ENCODE data around the gene ZNF630. TPM values are rescaled to one million over a fixed set of nuclear protein-coding genes. Genes with fewer than 3 reads are reported as not detected.
"Not testable (repeated sequence)": the region's sequence is repeated elsewhere in the genome, so short reads cannot be mapped to it uniquely, and the experiment has no call there.

Gene ZNF630
- total RNA-seq, 1 experiment from 2014 or later, result 1.5 TPM

DNA sequence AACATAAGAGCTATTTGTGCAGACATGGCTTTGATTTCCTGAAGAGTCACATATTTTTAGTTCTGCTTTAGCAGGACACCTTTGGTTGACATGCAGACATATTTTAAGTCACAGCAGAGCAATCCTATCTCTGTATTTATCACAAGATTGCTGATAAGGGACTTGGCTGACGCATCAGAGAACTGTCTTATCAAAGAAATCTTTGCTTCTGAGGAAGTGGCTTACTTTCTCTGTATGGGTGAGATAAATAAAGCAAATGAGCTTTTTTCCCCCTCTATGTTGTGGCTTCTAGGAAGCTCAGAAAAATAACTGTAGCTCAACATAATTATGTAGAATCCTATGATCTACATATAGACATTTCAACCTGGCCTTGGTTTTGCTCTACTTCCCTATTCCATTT lies 51.5 kb downstream of the ZNF630 start:
- not testable (repeated sequence) for H4K5ac ChIP-seq (ENCODE audit: insufficient read length, low read depth, low read length); H3K27ac ChIP-seq (ENCODE audit: insufficient read length, low read depth, low read length); DNase-seq; H3K79me2 ChIP-seq (ENCODE audit: insufficient read depth, low read length); H3K27me3 Mint-ChIP-seq (ENCODE audit: low read depth); H3K27ac Mint-ChIP-seq; H2BK12ac ChIP-seq (ENCODE audit: insufficient read length, low read depth, low read length); H3K14ac ChIP-seq (ENCODE audit: insufficient read depth, low read length); H2BK120ac ChIP-seq (ENCODE audit: low read depth, low read length, poor library complexity, severe bottlenecking); H3K9ac ChIP-seq (ENCODE audit: extremely low read depth, insufficient read length, low read length); H3K23me2 ChIP-seq (ENCODE audit: insufficient read length, low read depth, low read length, poor library complexity, severe bottlenecking); H4K91ac ChIP-seq (ENCODE audit: insufficient read length, low read depth, low read length); H3T11ph ChIP-seq (ENCODE audit: low read length); H2AFZ ChIP-seq (ENCODE audit: low read length); H3K4me1 ChIP-seq (ENCODE audit: insufficient read depth, low read length); H3K23ac ChIP-seq (ENCODE audit: insufficient read length, low read depth, low read length); H3K27me3 ChIP-seq (ENCODE audit: insufficient read depth, low read length); H2BK15ac ChIP-seq (ENCODE audit: low read depth, low read length); H2BK20ac ChIP-seq (ENCODE audit: low read depth, low read length, poor library complexity, severe bottlenecking); H4K20me1 ChIP-seq (ENCODE audit: control insufficient read depth, insufficient read depth, insufficient read length); H3K4me2 ChIP-seq (ENCODE audit: insufficient read depth, insufficient read length, low read length); H3K4ac ChIP-seq (ENCODE audit: low read depth, low read length); H3K4me1 Mint-ChIP-seq; H3K4me3 Mint-ChIP-seq; H2AK5ac ChIP-seq (ENCODE audit: insufficient read length, low read length); H4K8ac ChIP-seq (replicated peaks; ENCODE audit: insufficient read length, low read depth, low read length); H3K36me3 Mint-ChIP-seq (ENCODE audit: insufficient read depth in 1 of 3, low read depth in 3 of 3); H3K9me3 ChIP-seq (ENCODE audit: control insufficient read depth, low read depth, low read length); H3K79me1 ChIP-seq (ENCODE audit: insufficient read depth, low read depth, low read length, poor library complexity, severe bottlenecking); H3K18ac ChIP-seq (ENCODE audit: insufficient read length, low read depth, low read length); H2BK5ac ChIP-seq (ENCODE audit: insufficient read length, low read length); H3K56ac ChIP-seq (ENCODE audit: insufficient read length, low read depth, low read length)
- no CpG with 5 or more reads among the region's 1 CpG for WGBS (ENCODE audit: extremely low coverage, insufficient read length, low lambda C conversion rate)
- peaks cover 36 to 44% of the 10 kb centered on the region in 2 experiments for H3K9me3 Mint-ChIP-seq

DNA sequence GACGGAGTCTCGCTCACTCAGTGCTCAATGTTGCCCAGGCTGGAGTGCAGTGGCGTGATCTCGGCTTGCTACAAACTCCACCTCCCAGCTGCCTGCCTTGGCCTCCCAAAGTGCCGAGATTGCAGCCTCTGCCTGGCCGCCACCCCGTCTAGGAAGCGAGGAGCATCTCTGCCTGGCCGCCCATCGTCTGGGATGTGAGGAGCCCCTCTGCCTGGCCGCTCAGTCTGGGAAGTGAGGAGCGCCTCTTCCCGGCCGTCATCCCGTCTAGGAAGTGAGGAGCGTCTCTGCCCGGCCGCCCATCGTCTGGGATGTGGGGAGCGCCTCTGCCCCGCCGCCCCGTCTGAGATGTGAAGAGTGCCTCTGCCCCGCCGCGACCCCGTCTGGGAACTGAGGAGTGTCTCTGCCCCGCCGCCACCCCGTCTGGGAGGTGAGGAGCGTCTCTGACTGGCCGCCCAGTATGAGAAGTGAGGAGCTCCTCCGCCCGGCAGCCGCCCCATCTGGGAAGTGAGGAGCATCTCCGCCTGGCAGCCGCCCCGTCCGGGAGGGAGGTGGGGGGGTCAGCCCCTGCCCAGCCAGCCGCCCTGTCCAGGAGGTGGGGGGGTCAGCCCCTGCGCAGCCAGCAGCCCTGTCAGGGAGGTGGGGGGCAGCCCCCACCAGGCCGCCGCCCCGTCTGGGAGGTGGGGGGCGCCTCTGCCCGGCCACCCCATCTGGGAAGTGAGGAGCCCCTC lies 54.7 kb downstream of the ZNF630 start:
- not testable (repeated sequence) for H2BK120ac ChIP-seq (ENCODE audit: low read depth, low read length, poor library complexity, severe bottlenecking); H2BK20ac ChIP-seq (ENCODE audit: low read depth, low read length, poor library complexity, severe bottlenecking); H3K4me1 Mint-ChIP-seq; H3K27ac ChIP-seq (ENCODE audit: insufficient read length, low read depth, low read length); H3K23me2 ChIP-seq (ENCODE audit: insufficient read length, low read depth, low read length, poor library complexity, severe bottlenecking); H2AK5ac ChIP-seq (ENCODE audit: insufficient read length, low read length); H3K4me3 Mint-ChIP-seq; H3K9me3 ChIP-seq (ENCODE audit: control insufficient read depth, low read depth, low read length); H3K56ac ChIP-seq (ENCODE audit: insufficient read length, low read depth, low read length); H3K14ac ChIP-seq (ENCODE audit: insufficient read depth, low read length); H3K4me2 ChIP-seq (ENCODE audit: insufficient read depth, insufficient read length, low read length); H3K9ac ChIP-seq (ENCODE audit: extremely low read depth, insufficient read length, low read length); H3K4ac ChIP-seq (ENCODE audit: low read depth, low read length); H4K8ac ChIP-seq (replicated peaks; ENCODE audit: insufficient read length, low read depth, low read length); H3K79me1 ChIP-seq (ENCODE audit: insufficient read depth, low read depth, low read length, poor library complexity, severe bottlenecking); H2AFZ ChIP-seq (ENCODE audit: low read length); H2BK12ac ChIP-seq (ENCODE audit: insufficient read length, low read depth, low read length); H4K20me1 ChIP-seq (ENCODE audit: control insufficient read depth, insufficient read depth, insufficient read length); H3K36me3 Mint-ChIP-seq (ENCODE audit: insufficient read depth in 1 of 3, low read depth in 3 of 3); H2BK5ac ChIP-seq (ENCODE audit: insufficient read length, low read length); H3K27me3 ChIP-seq (ENCODE audit: insufficient read depth, low read length); H2BK15ac ChIP-seq (ENCODE audit: low read depth, low read length); H3T11ph ChIP-seq (ENCODE audit: low read length); H4K91ac ChIP-seq (ENCODE audit: insufficient read length, low read depth, low read length); DNase-seq; H3K27me3 Mint-ChIP-seq (ENCODE audit: low read depth); H3K27ac Mint-ChIP-seq; H3K18ac ChIP-seq (ENCODE audit: insufficient read length, low read depth, low read length); H3K23ac ChIP-seq (ENCODE audit: insufficient read length, low read depth, low read length); H4K5ac ChIP-seq (ENCODE audit: insufficient read length, low read depth, low read length); H3K4me1 ChIP-seq (ENCODE audit: insufficient read depth, low read length); H3K79me2 ChIP-seq (ENCODE audit: insufficient read depth, low read length)
- H3K9me3 Mint-ChIP-seq, result peaks cover 26 to 36% of the 10 kb centered on the region in 2 experiments
- WGBS (ENCODE audit: extremely low coverage, insufficient read length, low lambda C conversion rate), result no CpG with 5 or more reads among the region's 46 CpGs
